Measurements from ENCODE around the gene FBF1.
A peak's percentile ranks its signal among the peaks of the same experiment; 100 is the strongest.

FBF1 gene

GRCh38 chr17:75898791-75899190, 42.1 kb downstream of the FBF1 start:
- no peak for TF ChIP-seq Cebpa-rat (IDR thresholded peaks at IDR 0.05)
- no peaks in the 10 kb centered on the region for H3K27me3 ChIP-seq
- peaks cover 43 to 63% (median 50%) of the 10 kb centered on the region in 10 experiments for H3K4me1 ChIP-seq

GRCh38 chr17:75898065-75898464, 42.8 kb downstream of the FBF1 start:
- H3K4me3 ChIP-seq = no peak overlapping the region
- H4K20me1 ChIP-seq = peaks cover 2 to 24% (median 20%) of the 10 kb centered on the region in 11 experiments; a peak in 17 of 22 replicates
- peaks cover 43 to 63% (median 50%) of the 10 kb centered on the region in 10 experiments for H3K4me1 ChIP-seq
- no peaks in the 10 kb centered on the region for H3K27me3 ChIP-seq
- H3K27ac ChIP-seq = 0 out of 22 replicates have a peak overlapping the region, but pooled peaks of 1 of the 11 experiments have one; percentile 96
- H3K9ac ChIP-seq = peak overlapping the region in 7 of 11 experiments; percentile 10 to 99 (median 95); a peak in 12 of 22 replicates
- TF ChIP-seq Cebpa-rat (IDR thresholded peaks at IDR 0.05) = no peak
- H3K4me2 ChIP-seq = peak overlapping the region in 9 of 11 experiments; percentile 84 to 100 (median 93); a peak in 8 of 22 replicates
- no peaks in the 10 kb centered on the region for H3K9me3 ChIP-seq (replicated peaks in 1 of 11)
- H3K36me3 ChIP-seq = peaks cover 41 to 64% (median 54%) of the 10 kb centered on the region in 11 experiments

More at GRCh38 chr17:75898791-75899190, 42.1 kb downstream of the FBF1 start:
- Histone ChIP-seq H4K20me1 (peaks cover 0 to 16% (median 13%) of the 10 kb centered on the region in 11 experiments; a peak in 14 of 22 replicates), H3K4me2 (no peak overlapping the region), H3K27ac (no peak overlapping the region), H3K9ac (peak overlapping the region in 2 of 11 experiments; percentile 93 to 97; a peak in 4 of 22 replicates), H3K9me3 (replicated peaks in 1 of 11) (no peaks in the 10 kb centered on the region), H3K36me3 (peaks cover 41 to 62% (median 54%) of the 10 kb centered on the region in 11 experiments), H3K4me3 (no peak overlapping the region)

GRCh38 chr17:75897160-75898019, 43.5 kb downstream of the FBF1 start:
- H3K4me2 ChIP-seq = peak overlapping the region; percentile 84 to 100 (median 93)
- H3K4me1 ChIP-seq = peaks cover 37 to 59% (median 49%) of the 10 kb centered on the region in 10 experiments
- no peak for TF ChIP-seq Cebpa-rat (IDR thresholded peaks at IDR 0.05)
- peak overlapping the region; percentile 76 to 93 (median 84) for H3K4me3 ChIP-seq
- H3K36me3 ChIP-seq = peaks cover 44 to 64% (median 54%) of the 10 kb centered on the region in 11 experiments
- peak overlapping the region; percentile 83 to 99 (median 94) for H3K9ac ChIP-seq
- H3K27me3 ChIP-seq = no peaks in the 10 kb centered on the region
- H4K20me1 ChIP-seq = peaks cover 7 to 30% (median 27%) of the 10 kb centered on the region in 11 experiments; a peak in 19 of 22 replicates
- peak overlapping the region; percentile 65 to 96 (median 94); a peak in 21 of 22 replicates for H3K27ac ChIP-seq
- H3K9me3 ChIP-seq (replicated peaks in 1 of 11) = no peaks in the 10 kb centered on the region

- TF ChIP-seq Cebpa-rat (IDR thresholded peaks at IDR 0.05) = no peak
- H3K9me3 ChIP-seq (replicated peaks in 1 of 11) = no peaks in the 10 kb centered on the region
- H3K4me2 ChIP-seq = peak within 1 kb of the TSS; percentile 84 to 100 (median 93)
- H4K20me1 ChIP-seq = peaks cover 7 to 38% (median 34%) of the 10 kb centered on the region in 11 experiments; a peak in 19 of 22 replicates
- H3K27ac ChIP-seq = peak within 1 kb of the TSS; percentile 65 to 96 (median 94); a peak in 21 of 22 replicates
- peak within 1 kb of the TSS; percentile 76 to 93 (median 84) for H3K4me3 ChIP-seq
- H3K9ac ChIP-seq = peak within 1 kb of the TSS; percentile 83 to 99 (median 94)
- no peaks in the 10 kb centered on the region for H3K27me3 ChIP-seq
- H3K4me1 ChIP-seq = peaks cover 37 to 58% (median 52%) of the 10 kb centered on the region in 10 experiments
- H3K36me3 ChIP-seq = peaks cover 44 to 64% (median 54%) of the 10 kb centered on the region in 11 experiments
Observed at GRCh38 chr17:75896415-75897159, 44.3 kb downstream of the FBF1 start, which contains the start of gene TRIM65. Gene TRIM65 (minus strand): TSS chr17:75896951. CDS start chr17:75896937, 14 bp downstream.

GRCh38 chr17:75895370-75896155, 45.3 kb downstream of the FBF1 start:
- Histone ChIP-seq H3K9me3 (replicated peaks in 1 of 11) (no peaks in the 10 kb centered on the region), H3K27me3 (no peaks in the 10 kb centered on the region), H3K4me2 (peak overlapping the region; percentile 84 to 100 (median 93)), H3K36me3 (peaks cover 44 to 64% (median 54%) of the 10 kb centered on the region in 11 experiments), H3K4me1 (peaks cover 36 to 58% (median 50%) of the 10 kb centered on the region in 10 experiments), H4K20me1 (peaks cover 7 to 48% (median 35%) of the 10 kb centered on the region in 11 experiments; a peak in 19 of 22 replicates), H3K4me3 (peak overlapping the region; percentile 76 to 93 (median 84)), H3K9ac (peak overlapping the region; percentile 83 to 99 (median 94)), H3K27ac (peak overlapping the region; percentile 65 to 96 (median 94); a peak in 21 of 22 replicates)
- no peak for TF ChIP-seq Cebpa-rat (IDR thresholded peaks at IDR 0.05)

GRCh38 chr17:75894049-75894733, 46.7 kb downstream of the FBF1 start:
- no peaks in the 10 kb centered on the region for H3K9me3 ChIP-seq (replicated peaks in 1 of 11)
- peak overlapping the region in 10 of 11 experiments; percentile 26 to 99 (median 94); a peak in 15 of 22 replicates for H3K9ac ChIP-seq
- peak overlapping the region in 5 of 11 experiments; percentile 6 to 96 (median 32); a peak in 9 of 22 replicates for H3K27ac ChIP-seq
- TF ChIP-seq Cebpa-rat (IDR thresholded peaks at IDR 0.05) = no peak
- peaks cover 36 to 58% (median 50%) of the 10 kb centered on the region in 10 experiments for H3K4me1 ChIP-seq
- H3K4me3 ChIP-seq = no peak overlapping the region
- H3K27me3 ChIP-seq = no peaks in the 10 kb centered on the region
- peak overlapping the region; percentile 84 to 100 (median 93) for H3K4me2 ChIP-seq
- peaks cover 44 to 61% (median 53%) of the 10 kb centered on the region in 11 experiments for H3K36me3 ChIP-seq
- peaks cover 7 to 52% (median 36%) of the 10 kb centered on the region in 11 experiments; a peak in 19 of 22 replicates for H4K20me1 ChIP-seq

GRCh38 chr17:75893305-75894048, 47.4 kb downstream of the FBF1 start:
- H3K4me2 ChIP-seq = peak overlapping the region; percentile 84 to 100 (median 93)
- H3K9ac ChIP-seq = peak overlapping the region; percentile 8 to 99 (median 93); a peak in 18 of 22 replicates
- peak overlapping the region in 5 of 11 experiments; percentile 6 to 96 (median 32); a peak in 11 of 22 replicates for H3K27ac ChIP-seq
- no peaks in the 10 kb centered on the region for H3K9me3 ChIP-seq (replicated peaks in 1 of 11)
- peaks cover 7 to 52% (median 36%) of the 10 kb centered on the region in 11 experiments; a peak in 19 of 22 replicates for H4K20me1 ChIP-seq
- TF ChIP-seq Cebpa-rat (IDR thresholded peaks at IDR 0.05) = no peak
- H3K36me3 ChIP-seq = peaks cover 40 to 57% (median 46%) of the 10 kb centered on the region in 11 experiments
- no peak overlapping the region for H3K4me3 ChIP-seq
- no peaks in the 10 kb centered on the region for H3K27me3 ChIP-seq
- H3K4me1 ChIP-seq = peaks cover 36 to 58% (median 50%) of the 10 kb centered on the region in 10 experiments
